B cell (primary cell): Measurements from ENCODE around the gene LMTK3. TPM values are rescaled to one million over a fixed set of nuclear protein-coding genes. Genes with fewer than 3 reads are reported as not detected.

Experiments
- ATAC-seq: fragments of 200-7000 bp; cut with Tn5 transposase; one replicate; pipeline ENCODE4 v1.10.0; 2021; ENCODE audit warnings: low read depth, mild to moderate bottlenecking, moderate number of reproducible peaks, moderate library complexity
- CTCF ChIA-PET: fragments of 350-600 bp; sonication (Branson Sonifier 250); formaldehyde crosslinking; loops from one replicate; lab custom pipeline; 2021; ENCODE audit warnings: antibody characterized with exemption, inconsistent platforms; lab: Charles Lee
- POLR2A ChIA-PET: fragments of 350-600 bp; sonication (Branson Sonifier 250); formaldehyde crosslinking; loops from one replicate; lab custom pipeline; 2021; ENCODE audit warnings: antibody characterized with exemption; lab: Charles Lee
- DNase-seq: peaks from one replicate; pipeline ENCODE4 v3.0.0; 2013
- H2AFZ ChIP-seq: 2 replicates; pipeline ENCODE4 v1.6.1; 2012; ENCODE audit warnings: mild to moderate bottlenecking, low read depth, low read length; ENCODE audit not compliant: insufficient read depth, poor library complexity, severe bottlenecking
- H3K27ac ChIP-seq, 2 donors: 1 replicate in 1 of 2; 2 replicates in 1 of 2; pipeline ENCODE4 v1.5.1; 2012 to 2013; ENCODE audit warnings: low read length in 2 of 2, mild to moderate bottlenecking in 2 of 2, moderate library complexity in 1 of 2
- H3K27me3 ChIP-seq, 4 experiments: fragments of 200-600 bp in 1 of 4; sonication (generic) in 1 of 4; replicated peaks in 1 of 4; 1 replicate in 2 of 4; 2 replicates in 2 of 4; pipeline versions ENCODE4 v1.6.1 to v1.7.0; 2013 to 2016; ENCODE audit warnings: low read length in 3 of 4, mild to moderate bottlenecking in 2 of 4, mixed read lengths in 1 of 4, moderate library complexity in 1 of 4; ENCODE audit not compliant: insufficient read depth in 4 of 4, control insufficient read depth in 3 of 4; ENCODE audit errors: control extremely low read depth in 1 of 4
- H3K36me3 ChIP-seq, 2 experiments: replicated peaks in 1 of 2; 1 replicate in 1 of 2; 2 replicates in 1 of 2; pipeline versions ENCODE4 v1.6.1 to v1.7.1; 2013; ENCODE audit warnings: low read length in 1 of 2; ENCODE audit not compliant: insufficient read depth in 2 of 2, control insufficient read depth in 1 of 2; ENCODE audit errors: control extremely low read depth in 1 of 2, extremely low read depth in 1 of 2
- H3K4me1 ChIP-seq, 2 donors: fragments of 200-600 bp in 1 of 2; sonication (generic) in 1 of 2; 1 replicate in 1 of 2; 2 replicates in 1 of 2; pipeline versions ENCODE4 v1.5.1 to v1.6.1; 2013 to 2017; ENCODE audit warnings: low read length in 2 of 2; ENCODE audit not compliant: control insufficient read depth in 2 of 2, insufficient read depth in 2 of 2
- H3K4me2 ChIP-seq: replicated peaks from 2 replicates; pipeline ENCODE3; 2012; ENCODE audit warnings: mild to moderate bottlenecking, low read depth, low read length; ENCODE audit not compliant: poor library complexity, severe bottlenecking
- H3K4me3 ChIP-seq, 5 experiments: fragments of 200-600 bp in 1 of 5; sonication (generic) in 1 of 5; 1 replicate in 3 of 5; 2 replicates in 2 of 5; pipeline versions ENCODE4 v1.5.1 to v1.7.0; 2011 to 2016; ENCODE audit warnings: low read length in 4 of 5, mild to moderate bottlenecking in 4 of 5, low read depth in 2 of 5, control low read depth in 1 of 5, moderate library complexity in 1 of 5; ENCODE audit not compliant: insufficient read depth in 1 of 5; ENCODE audit errors: control extremely low read depth in 1 of 5, extremely low read depth in 1 of 5
- H3K79me2 ChIP-seq: fragments of 200-600 bp; sonication (generic); one replicate; pipeline ENCODE4 v1.6.0; 2016; ENCODE audit warnings: low read length; ENCODE audit not compliant: control insufficient read depth, insufficient read depth
- H3K9ac ChIP-seq: fragments of 200-600 bp; sonication (generic); 2 replicates; pipeline ENCODE4 v1.6.1; 2017; ENCODE audit warnings: mild to moderate bottlenecking, low read length, moderate library complexity
- H3K9me3 ChIP-seq, 3 donors: one replicate each; pipeline versions ENCODE4 v1.6.1 to v1.7.1; 2013; ENCODE audit warnings: low read length in 2 of 3; ENCODE audit not compliant: control insufficient read depth in 2 of 3, insufficient read depth in 1 of 3; ENCODE audit errors: control extremely low read depth in 1 of 3
- H4K20me1 ChIP-seq: 2 replicates; pipeline ENCODE4 v1.6.0; 2012; ENCODE audit warnings: mild to moderate bottlenecking, low read length; ENCODE audit not compliant: insufficient read depth, control insufficient read depth, poor library complexity, severe bottlenecking
- H3K27ac Mint-ChIP-seq: one replicate; pipeline ENCODE4 v1.8.0; 2021; ENCODE audit warnings: mixed read lengths
- H3K27me3 Mint-ChIP-seq: one replicate; pipeline ENCODE4 v1.8.0; 2021; ENCODE audit warnings: mixed read lengths
- H3K4me1 Mint-ChIP-seq: one replicate; pipeline ENCODE4 v1.8.0; 2021; ENCODE audit warnings: mixed read lengths
- H3K4me3 Mint-ChIP-seq: one replicate; pipeline ENCODE4 v1.8.0; 2021; ENCODE audit warnings: mixed read lengths
- H3K9me3 Mint-ChIP-seq: one replicate; pipeline ENCODE4 v1.8.0; 2022; ENCODE audit warnings: mixed read lengths; ENCODE audit not compliant: insufficient read depth
- EZH2 ChIP-seq: IDR thresholded peaks from 2 replicates; pipeline ENCODE4 v1.6.1; 2012; ENCODE audit warnings: borderline replicate concordance, low read depth, mild to moderate bottlenecking, moderate library complexity, low read length; ENCODE audit not compliant: insufficient read depth, poor library complexity, severe bottlenecking
- whole genome bisulfite sequencing: methylation state at CpG from one replicate; pipeline ENCODE4 v1.1.5; 2013; ENCODE audit warnings: missing lambda C conversion rate; ENCODE audit not compliant: insufficient coverage; 5-methylcytosine and 5-hydroxymethylcytosine counted together
- intact Hi-C: fragments of 100-400 bp; cut with micrococcal nuclease; formaldehyde crosslinking; loops from one replicate; pipeline ENCODE4 v1.10.0; 2022
- polyA plus RNA-seq: library from polyadenylated mRNA; depleted of rRNA; stranded (reverse); fragments of >200 nt; gene quantifications from 2 replicates; pipeline ENCODE4 v1.2.3, GENCODE V29; 2012
- total RNA-seq, 2 donors: library from RNA; stranded (reverse); fragments of 120-200 nt in 1 of 2; gene quantifications; 1 replicate in 1 of 2; 2 replicates in 1 of 2; pipeline versions ENCODE4 v1.2.3 to v1.2.4, GENCODE V29; 2013 to 2022
- TF ChIP-seq, protein P1 (sequence below): fragments of 200-600 bp; IDR thresholded peaks from one replicate; pipeline ENCODE4 v1.8.0; 2022; ENCODE audit warnings: antibody characterized with exemption, mild to moderate bottlenecking

Gene LMTK3
- total and polyA plus RNA-seq, 2 donors (not counting 1 experiment from before 2014, with no cell fraction given), result 0.19 to 1.6 TPM

DNA sequence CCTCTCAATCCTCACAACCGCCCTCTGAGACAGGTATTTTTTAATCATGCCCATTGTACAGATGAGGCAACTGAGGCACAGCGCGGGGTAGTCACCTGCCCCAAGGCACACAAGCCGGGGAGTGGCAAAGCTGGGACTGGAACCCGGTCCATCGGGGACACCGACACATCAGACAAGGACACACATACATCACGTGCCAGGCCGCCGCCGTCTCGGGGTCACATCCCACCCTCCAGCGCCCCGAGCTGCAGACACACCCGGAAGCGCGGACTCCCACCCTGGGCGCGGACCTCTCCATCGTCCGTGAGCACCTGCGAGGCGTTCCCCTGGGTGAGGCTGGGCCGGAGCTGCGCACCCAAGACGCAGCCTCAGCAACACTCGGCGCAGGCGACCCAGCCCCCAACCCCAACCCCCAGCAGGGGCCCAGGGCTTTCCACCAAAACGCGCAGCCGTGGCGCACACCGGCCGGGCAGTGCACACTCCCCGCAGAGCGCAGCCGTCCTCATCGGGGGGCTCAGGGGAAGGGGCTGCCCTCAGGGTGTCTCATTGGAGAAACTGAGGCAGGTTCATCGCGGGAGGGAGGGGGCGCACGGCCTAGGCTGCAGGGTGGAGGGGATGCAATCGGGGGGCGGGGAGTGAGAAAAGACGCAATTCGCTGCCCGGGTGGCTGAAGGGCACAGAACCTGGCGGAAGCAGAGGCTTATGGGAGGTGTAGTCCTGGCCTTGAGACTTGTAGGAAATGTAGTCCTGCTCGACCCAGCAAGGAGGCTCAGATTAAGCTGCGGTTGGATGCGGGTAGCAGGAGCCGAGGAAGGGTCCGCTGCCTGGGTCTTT is 1.9 kb upstream of the LMTK3 start:
- H3K4me2 ChIP-seq, result peak overlapping the region; percentile 95
- ATAC-seq, result peak; percentile 84
- peaks cover 0 to 37% (median 14%) of the 10 kb centered on the region in 4 experiments for H3K27me3 ChIP-seq
- no peaks in the 10 kb centered on the region for H3K36me3 ChIP-seq
- peaks cover 0 to 7% (median 0%) of the 10 kb centered on the region in 3 donors for H3K9me3 ChIP-seq
- Mint-ChIP-seq H3K27me3 (peaks cover 15% of the 10 kb centered on the region), H3K4me1 (peaks cover 15% of the 10 kb centered on the region), H3K4me3 (no peak overlapping the region), H3K9me3 (no peaks in the 10 kb centered on the region), H3K27ac (no peak overlapping the region)
- intact Hi-C loops, result loop anchor here (1.0 to 5.0 kb wide), 3 partner anchors 68 to 191 kb away; partner anchors contain the start of genes GRWD1, SYNGR4 and TMEM143
- POLR2A ChIA-PET, result interaction anchor here (0.6 kb wide), 2 partner anchors 11 to 75 kb away, joined by 3 read pairs; no protein-coding TSS in a partner anchor
- peak overlapping the region; percentile 87 for H2AFZ ChIP-seq
- H3K4me1 ChIP-seq, result peaks cover 28 to 30% of the 10 kb centered on the region in 2 donors
- H4K20me1 ChIP-seq, result no peaks in the 10 kb centered on the region
- TF ChIP-seq, protein P1, sequence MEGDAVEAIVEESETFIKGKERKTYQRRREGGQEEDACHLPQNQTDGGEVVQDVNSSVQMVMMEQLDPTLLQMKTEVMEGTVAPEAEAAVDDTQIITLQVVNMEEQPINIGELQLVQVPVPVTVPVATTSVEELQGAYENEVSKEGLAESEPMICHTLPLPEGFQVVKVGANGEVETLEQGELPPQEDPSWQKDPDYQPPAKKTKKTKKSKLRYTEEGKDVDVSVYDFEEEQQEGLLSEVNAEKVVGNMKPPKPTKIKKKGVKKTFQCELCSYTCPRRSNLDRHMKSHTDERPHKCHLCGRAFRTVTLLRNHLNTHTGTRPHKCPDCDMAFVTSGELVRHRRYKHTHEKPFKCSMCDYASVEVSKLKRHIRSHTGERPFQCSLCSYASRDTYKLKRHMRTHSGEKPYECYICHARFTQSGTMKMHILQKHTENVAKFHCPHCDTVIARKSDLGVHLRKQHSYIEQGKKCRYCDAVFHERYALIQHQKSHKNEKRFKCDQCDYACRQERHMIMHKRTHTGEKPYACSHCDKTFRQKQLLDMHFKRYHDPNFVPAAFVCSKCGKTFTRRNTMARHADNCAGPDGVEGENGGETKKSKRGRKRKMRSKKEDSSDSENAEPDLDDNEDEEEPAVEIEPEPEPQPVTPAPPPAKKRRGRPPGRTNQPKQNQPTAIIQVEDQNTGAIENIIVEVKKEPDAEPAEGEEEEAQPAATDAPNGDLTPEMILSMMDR, result no peak
- no peak for TF ChIP-seq EZH2
- no peak overlapping the region for H3K27ac ChIP-seq
- DNase-seq, result peak; percentile 78
- peak overlapping the region; percentile 84 for H3K9ac ChIP-seq
- 2% methylated on average over 54 of the region's 54 CpGs for WGBS
- no peaks in the 10 kb centered on the region for H3K79me2 ChIP-seq
- H3K4me3 ChIP-seq, result peak overlapping the region; percentile 21 to 82 (median 73)
- CTCF ChIA-PET, result interaction anchor here (1.4 kb wide), 1 partner anchor 76 kb away, joined by 4 read pairs; no protein-coding TSS in a partner anchor
